LNCaP clone FGC (cell line): ENCODE measurements around the gene E2F3.

Experiments
- DNase-seq: peaks from one replicate; pipeline ENCODE4 v3.0.0-alpha.2; 2011; ENCODE audit warnings: low read depth
- H3K4me3 ChIP-seq: 2 replicates; pipeline ENCODE4 v1.5.1; 2011; ENCODE audit warnings: mild to moderate bottlenecking, low read depth, low read length, control low read depth
- TF ChIP-seq, protein P1 (sequence below): IDR thresholded peaks from 2 replicates; pipeline ENCODE4 v1.5.1; 2012; ENCODE audit warnings: mild to moderate bottlenecking; ENCODE audit not compliant: control insufficient read depth, insufficient read depth; ENCODE audit errors: extremely low read depth

The E2F3 gene

DNA sequence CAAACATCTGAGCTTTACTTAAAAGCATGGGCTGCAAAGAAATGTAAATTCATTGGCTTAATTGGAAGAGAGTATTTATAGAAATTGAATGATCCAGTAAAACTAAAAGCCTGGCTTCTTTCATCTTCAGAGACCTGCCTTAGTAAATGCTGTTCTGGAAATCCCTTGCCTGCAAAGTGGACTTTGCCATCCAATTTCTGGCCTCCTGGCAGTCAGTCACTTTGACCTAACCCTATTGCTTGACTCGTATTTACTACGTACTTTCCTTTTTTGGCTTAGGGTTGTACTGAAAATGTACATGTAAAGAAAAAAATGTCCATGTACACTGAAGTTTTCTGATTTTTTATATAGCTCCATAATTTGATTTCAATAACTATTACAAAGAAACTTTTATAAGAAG is 47.1 kb downstream of the E2F3 start:
- TF ChIP-seq, protein P1, sequence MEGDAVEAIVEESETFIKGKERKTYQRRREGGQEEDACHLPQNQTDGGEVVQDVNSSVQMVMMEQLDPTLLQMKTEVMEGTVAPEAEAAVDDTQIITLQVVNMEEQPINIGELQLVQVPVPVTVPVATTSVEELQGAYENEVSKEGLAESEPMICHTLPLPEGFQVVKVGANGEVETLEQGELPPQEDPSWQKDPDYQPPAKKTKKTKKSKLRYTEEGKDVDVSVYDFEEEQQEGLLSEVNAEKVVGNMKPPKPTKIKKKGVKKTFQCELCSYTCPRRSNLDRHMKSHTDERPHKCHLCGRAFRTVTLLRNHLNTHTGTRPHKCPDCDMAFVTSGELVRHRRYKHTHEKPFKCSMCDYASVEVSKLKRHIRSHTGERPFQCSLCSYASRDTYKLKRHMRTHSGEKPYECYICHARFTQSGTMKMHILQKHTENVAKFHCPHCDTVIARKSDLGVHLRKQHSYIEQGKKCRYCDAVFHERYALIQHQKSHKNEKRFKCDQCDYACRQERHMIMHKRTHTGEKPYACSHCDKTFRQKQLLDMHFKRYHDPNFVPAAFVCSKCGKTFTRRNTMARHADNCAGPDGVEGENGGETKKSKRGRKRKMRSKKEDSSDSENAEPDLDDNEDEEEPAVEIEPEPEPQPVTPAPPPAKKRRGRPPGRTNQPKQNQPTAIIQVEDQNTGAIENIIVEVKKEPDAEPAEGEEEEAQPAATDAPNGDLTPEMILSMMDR = no peak
- H3K4me3 ChIP-seq = no peak overlapping the region
- no peak for DNase-seq

DNA sequence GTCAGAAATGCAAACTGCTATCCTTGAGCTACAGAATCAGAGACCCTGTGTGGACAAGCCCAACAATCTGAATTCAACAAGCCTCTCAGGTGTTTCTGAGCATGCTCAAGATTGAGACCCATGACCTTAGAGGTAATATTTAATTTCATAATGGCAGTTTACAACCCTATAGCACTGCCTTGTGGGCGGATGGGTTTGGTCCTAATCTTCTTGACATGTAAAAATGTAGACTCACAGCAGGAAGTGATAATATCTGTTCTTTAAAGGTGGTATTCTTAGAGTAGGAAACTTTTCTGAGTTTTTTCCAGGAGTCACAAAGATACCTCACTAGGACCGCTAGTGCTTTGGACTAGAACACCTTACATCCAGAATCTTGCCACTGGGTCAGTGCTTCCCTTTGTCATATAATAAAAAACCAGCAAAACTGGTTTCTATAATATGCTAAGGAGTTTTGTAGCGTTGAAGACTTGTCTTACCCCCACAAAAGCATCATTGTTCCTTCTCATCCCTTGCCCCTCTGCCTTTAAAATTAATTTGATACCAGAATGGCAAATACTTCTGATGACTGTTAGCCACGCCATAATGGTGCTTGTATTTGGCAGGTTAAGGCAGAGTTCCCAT is 52.6 kb downstream of the E2F3 start:
- DNase-seq = peak; percentile 10

DNA sequence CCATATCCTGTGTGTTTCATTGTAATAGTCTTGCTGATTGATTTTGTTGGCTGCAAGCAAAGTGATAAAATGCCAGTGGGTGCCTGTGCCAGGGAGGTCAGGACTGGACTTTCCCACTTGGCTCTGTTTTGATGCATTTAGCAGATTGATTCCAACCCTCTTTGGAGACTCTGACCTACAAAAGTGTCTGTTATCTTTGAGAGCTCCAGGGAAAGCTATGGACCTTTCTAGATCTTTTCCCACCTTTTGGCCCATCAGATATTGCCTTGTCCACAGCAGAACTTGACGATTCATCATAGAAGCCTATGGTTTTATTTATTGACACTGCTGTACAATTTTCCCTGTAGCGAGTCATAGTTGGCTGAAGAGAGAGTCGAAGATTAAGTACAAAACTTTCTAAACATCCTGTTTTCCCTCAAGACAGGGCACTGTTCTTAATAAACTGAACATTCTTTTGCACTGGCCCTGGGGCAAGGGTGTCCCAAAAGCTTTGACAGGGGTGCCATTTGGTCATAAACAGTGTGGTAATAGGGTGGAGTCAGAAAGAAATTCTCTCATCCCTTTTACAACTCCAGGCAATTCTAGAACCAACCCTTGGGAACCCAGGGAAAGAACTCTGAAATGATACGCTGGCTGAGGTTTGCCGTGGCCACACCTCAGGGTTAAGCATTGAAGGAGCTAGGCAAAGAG is 53.7 kb downstream of the E2F3 start:
- DNase-seq = peak; percentile 10
- TF ChIP-seq, protein P1 = no peak
- H3K4me3 ChIP-seq = no peak overlapping the region

More for the DNA sequence above, 52.6 kb downstream of the E2F3 start:
- TF ChIP-seq, protein P1 = no peak
- no peak overlapping the region for H3K4me3 ChIP-seq

DNA sequence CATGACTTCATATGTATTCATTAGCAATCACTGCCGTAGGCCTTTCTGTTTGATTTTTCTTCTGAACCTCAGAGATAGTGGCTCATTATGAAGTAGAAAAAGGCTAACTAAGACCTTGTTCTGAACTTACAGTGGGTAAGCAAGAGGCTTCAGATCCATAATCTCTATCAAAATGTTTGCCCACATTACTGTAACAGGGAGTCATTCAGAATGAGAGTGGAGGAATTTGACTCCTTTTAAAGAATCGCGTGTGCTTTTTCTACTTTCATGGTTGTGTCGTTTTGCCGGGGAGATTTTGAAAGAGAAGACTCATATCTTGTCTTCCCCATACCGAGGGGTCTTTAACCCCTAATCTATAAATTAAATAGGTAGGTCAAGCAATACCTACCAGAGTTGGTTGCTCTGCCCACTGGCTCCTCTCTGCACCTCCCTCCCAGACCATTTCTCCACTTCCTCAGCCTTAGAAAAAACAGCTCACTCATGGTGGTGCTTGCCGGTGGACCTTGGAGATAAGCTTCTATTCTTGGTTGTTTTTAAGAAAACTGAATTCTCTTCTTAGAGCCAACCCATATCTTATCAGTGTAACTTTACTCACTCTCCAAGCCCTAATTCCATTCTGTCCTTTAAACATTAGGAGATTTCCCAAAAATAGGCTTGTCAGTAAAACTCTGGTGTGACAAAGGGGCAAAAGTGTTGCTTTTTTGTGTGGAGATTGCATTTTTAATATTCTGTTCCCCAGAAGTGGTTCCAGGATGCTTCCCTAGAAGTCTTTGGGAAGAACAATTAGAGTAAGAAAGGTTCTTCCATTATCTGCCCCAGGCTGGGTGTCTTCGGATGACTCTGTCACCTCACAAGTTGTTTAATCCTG is 56.6 kb downstream of the E2F3 start:
- TF ChIP-seq, protein P1 = no peak
- no peak for DNase-seq
- H3K4me3 ChIP-seq = no peak overlapping the region

DNA sequence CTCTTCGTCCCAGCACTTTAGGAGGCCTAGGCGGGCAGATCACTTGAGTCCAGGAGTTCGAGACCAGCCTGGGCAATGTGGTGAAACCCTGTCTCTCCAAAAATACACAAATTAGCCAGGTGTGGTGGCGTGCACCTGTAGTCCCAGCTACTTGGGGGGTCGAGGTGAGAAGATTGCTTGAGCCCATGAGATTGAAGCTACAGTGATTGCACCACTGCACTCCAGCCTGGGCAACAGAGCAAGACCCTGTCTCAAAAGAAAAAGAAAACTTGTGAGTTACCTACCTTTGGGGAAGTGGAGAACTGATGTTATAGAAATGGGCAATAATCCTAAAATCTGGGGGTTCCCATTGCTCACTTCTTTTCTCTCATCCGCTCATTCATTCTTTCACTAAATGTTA is 58.0 kb downstream of the E2F3 start:
- H3K4me3 ChIP-seq = no peak overlapping the region
- DNase-seq = no peak
- TF ChIP-seq, protein P1 = no peak

DNA sequence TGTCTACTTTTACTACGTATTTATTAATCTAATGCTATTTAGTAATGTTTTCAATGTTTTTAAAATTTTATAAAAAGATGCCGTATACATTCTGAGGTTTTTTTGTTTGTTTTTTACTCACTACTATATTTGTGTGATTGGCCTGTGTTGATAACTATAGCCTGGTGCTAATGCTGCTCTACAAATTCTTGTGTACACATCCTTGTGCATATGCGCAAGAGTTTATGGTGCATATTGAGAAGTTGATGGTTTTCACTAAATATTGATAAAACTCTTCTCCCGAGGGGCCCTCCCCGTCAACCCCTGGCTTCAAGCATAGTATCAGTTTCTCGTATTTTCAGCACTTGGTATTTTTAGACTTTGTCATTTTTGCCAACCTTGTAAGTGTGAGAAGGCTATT is 59.9 kb downstream of the E2F3 start:
- TF ChIP-seq, protein P1 = no peak
- no peak overlapping the region for H3K4me3 ChIP-seq
- DNase-seq = no peak
